Esophagus muscularis mucosa (tissue), 4 donors: ENCODE data around the gene ST7.

Experiments used
- EP300 ChIP-seq: sonication (generic); formaldehyde crosslinking; IDR thresholded peaks from one replicate; pipeline ENCODE4 v1.6.1; 2017; ENCODE audit warnings: antibody characterized with exemption
- POLR2A ChIP-seq: fragments of 450-650 bp; IDR thresholded peaks from one replicate; pipeline ENCODE4 v1.6.1; 2017; ENCODE audit warnings: antibody characterized with exemption, moderate library complexity, mild to moderate bottlenecking, low read depth
- POLR2AphosphoS5 ChIP-seq, 2 donors: sonication (generic); formaldehyde crosslinking; IDR thresholded peaks; one replicate each; pipeline ENCODE4 v1.6.1; 2017; ENCODE audit warnings: antibody characterized with exemption in 2 of 2
- TF ChIP-seq, protein P1 (sequence below), 3 experiments: fragments of 200-600 bp in 2 of 3; fragments of 450-650 bp in 1 of 3; sonication (generic) in 2 of 3; IDR thresholded peaks; one replicate each; pipeline ENCODE4 v1.5.1; 2017 to 2019; ENCODE audit warnings: antibody characterized with exemption in 3 of 3, mild to moderate bottlenecking in 2 of 3, moderate library complexity in 1 of 3

DNA sequence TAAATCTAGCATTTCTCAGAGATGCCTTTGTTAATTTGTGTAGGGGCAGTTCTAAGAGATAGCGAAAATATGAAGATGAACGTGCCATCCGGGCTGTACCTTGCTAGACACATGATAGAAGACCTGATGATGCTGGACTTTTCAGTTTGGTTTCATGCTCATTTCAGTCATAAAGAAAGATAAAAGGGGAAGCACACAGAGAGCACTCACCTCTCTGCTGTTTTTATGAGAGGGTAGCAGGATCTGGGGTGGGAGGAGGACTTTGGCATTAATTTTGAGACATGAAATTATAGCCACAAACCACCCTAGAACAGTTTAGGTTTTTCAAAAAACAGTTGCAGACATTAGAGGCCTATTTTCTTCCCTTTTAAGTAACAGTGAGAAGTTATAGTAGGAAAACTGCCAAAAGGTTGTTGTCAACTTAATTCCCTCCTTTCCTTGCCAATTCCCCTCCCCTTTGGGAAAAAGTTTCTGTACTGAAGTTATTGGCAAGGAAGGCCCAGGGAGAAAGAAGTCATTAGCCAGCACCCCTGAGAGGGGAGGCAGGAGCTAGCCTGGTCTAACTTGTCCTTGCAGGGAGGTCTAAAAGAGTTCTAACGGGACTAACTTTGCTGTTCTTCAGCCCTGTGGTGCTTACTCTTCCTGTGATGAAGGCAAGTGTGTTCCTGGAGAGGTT, 2.6 kb downstream of the ST7 start:
- TF ChIP-seq, protein P1, sequence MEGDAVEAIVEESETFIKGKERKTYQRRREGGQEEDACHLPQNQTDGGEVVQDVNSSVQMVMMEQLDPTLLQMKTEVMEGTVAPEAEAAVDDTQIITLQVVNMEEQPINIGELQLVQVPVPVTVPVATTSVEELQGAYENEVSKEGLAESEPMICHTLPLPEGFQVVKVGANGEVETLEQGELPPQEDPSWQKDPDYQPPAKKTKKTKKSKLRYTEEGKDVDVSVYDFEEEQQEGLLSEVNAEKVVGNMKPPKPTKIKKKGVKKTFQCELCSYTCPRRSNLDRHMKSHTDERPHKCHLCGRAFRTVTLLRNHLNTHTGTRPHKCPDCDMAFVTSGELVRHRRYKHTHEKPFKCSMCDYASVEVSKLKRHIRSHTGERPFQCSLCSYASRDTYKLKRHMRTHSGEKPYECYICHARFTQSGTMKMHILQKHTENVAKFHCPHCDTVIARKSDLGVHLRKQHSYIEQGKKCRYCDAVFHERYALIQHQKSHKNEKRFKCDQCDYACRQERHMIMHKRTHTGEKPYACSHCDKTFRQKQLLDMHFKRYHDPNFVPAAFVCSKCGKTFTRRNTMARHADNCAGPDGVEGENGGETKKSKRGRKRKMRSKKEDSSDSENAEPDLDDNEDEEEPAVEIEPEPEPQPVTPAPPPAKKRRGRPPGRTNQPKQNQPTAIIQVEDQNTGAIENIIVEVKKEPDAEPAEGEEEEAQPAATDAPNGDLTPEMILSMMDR (IDR thresholded peaks at IDR 0.05): no peak
- TF ChIP-seq POLR2A (no peak), POLR2AphosphoS5 (IDR thresholded peaks at IDR 0.05) (peak in 1 of 2 donors; percentile 7), EP300 (no peak)
